Dendritic cell treated with granulocyte-macrophage colony-stimulating factor and Interleukin-4, amounts not matched to agents 40 ng/mL and 50 ng/mL, for 4 days (primary cell): Measurements from ENCODE around the gene CEPT1.

ENCODE experiments used
- H3K27ac Mint-ChIP-seq: one replicate; pipeline ENCODE4 v1.8.0; 2022; ENCODE audit warnings: mild to moderate bottlenecking, mixed read lengths
- H3K27me3 Mint-ChIP-seq: one replicate; pipeline ENCODE4 v1.8.0; 2022; ENCODE audit warnings: mild to moderate bottlenecking, mixed read lengths
- H3K36me3 Mint-ChIP-seq: one replicate; pipeline ENCODE4 v1.8.0; 2022; ENCODE audit warnings: low read depth, mixed read lengths
- H3K4me1 Mint-ChIP-seq: one replicate; pipeline ENCODE4 v1.8.0; 2022; ENCODE audit warnings: low read depth, mixed read lengths
- H3K4me3 Mint-ChIP-seq: one replicate; pipeline ENCODE4 v1.8.0; 2022; ENCODE audit warnings: mild to moderate bottlenecking, moderate library complexity, mixed read lengths
- H3K9me3 Mint-ChIP-seq: one replicate; pipeline ENCODE4 v1.8.0; 2022; ENCODE audit warnings: mixed read lengths
- intact Hi-C: fragments of 100-400 bp; cut with micrococcal nuclease; formaldehyde crosslinking; loops from one replicate; pipeline ENCODE4 v1.15.0; 2022

CEPT1 gene

DNA sequence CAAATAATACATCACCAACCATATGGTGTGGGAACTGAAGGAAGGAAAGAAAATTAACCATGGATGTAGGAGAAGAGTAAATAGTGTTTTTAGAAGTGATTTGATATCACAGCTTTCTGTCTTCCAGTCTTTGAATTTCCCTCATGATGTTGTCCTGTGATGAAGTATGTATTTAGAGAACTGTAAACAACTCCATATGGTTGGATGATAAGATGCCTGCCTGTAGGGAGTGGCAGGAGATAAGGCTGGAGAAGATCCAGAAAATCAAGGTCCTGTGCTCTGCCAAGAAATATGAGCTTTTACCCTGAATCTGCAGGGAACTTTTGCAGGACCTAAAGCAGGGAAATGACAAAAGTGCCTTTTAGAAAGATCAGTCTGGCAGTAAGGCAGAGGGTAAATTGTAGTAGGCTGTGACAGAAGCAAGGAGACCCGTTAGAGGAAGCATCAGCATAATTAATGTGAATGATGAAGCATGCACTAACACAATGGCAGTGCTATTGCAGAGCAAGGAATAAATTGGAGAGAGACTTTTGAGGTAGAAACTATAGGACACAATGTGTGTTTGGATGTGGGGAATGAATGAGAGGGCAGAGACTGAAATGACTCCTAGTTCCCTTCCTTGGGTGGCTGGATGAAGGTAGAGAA, 21.9 kb downstream of the CEPT1 start:
- Mint-ChIP-seq H3K4me3 (no peak overlapping the region), H3K27me3 (no peaks in the 10 kb centered on the region), H3K36me3 (peaks cover 85% of the 10 kb centered on the region), H3K4me1 (peaks cover 12% of the 10 kb centered on the region), H3K9me3 (no peaks in the 10 kb centered on the region), H3K27ac (peak overlapping the region; percentile 2)
- intact Hi-C loops, result no loop called here

DNA sequence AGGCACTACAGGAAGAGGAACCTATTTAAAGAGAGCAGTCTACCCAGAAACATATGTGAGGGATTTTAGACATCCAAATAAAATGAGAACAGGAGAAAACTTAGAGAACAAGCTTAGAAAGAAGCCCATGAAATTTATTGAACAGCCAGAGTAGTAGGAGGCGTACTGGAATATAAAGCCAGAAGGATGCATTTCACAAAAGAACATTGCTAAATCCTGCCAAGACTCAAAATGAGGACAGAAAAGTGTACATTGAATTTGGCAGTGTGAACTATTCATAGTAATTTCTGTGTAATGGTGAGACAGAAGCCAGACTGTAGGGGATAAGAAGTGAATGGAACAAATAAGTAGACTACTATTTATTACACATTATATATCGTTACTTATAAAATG, 22.5 kb downstream of the CEPT1 start:
- intact Hi-C loops, result no loop called here
- Mint-ChIP-seq H3K27ac (peak overlapping the region; percentile 2), H3K36me3 (peaks cover 86% of the 10 kb centered on the region), H3K27me3 (no peaks in the 10 kb centered on the region), H3K9me3 (no peaks in the 10 kb centered on the region), H3K4me1 (peaks cover 12% of the 10 kb centered on the region), H3K4me3 (no peak overlapping the region)

DNA sequence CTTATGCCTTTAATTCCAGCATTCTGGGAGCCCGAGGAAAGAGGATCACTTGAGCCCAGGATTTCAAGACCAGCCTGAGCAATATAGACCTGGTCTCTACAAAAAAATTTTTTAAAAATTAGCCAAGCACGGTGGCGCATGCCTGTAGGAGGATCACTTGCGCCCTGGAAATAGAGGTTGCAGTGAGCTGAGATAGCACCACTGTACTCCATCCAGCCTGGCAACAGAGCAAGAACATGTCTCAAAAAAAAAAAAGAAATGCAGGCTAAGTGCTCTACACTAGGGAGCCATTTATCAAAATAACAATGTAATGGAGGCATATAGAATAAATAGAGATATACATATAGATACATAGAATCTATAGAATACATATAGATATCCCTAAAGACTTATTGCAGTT, 23.3 kb downstream of the CEPT1 start:
- H3K4me1 Mint-ChIP-seq, result peaks cover 12% of the 10 kb centered on the region
- H3K9me3 Mint-ChIP-seq, result no peaks in the 10 kb centered on the region
- H3K36me3 Mint-ChIP-seq, result peaks cover 88% of the 10 kb centered on the region
- no peak overlapping the region for H3K27ac Mint-ChIP-seq
- no peaks in the 10 kb centered on the region for H3K27me3 Mint-ChIP-seq
- no peak overlapping the region for H3K4me3 Mint-ChIP-seq
- intact Hi-C loops, result no loop called here

DNA sequence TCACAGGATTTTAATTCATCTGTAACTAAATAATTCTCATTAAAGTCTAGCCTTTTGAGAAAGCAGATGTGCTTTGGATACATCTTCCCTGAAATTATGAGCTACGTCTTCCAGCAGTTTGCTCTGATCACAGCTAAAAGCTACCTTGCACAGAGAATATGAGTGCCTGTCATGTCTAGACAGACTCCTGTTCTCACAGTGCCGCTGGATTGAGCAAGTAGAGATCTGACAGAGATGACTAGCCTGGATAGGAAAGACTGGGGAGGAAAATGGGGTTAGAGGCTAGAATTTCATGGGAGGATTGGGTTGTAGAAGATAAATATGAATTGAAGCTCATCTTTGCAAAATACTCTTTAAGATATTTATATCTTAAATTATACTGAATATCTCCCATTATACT, 24.1 kb downstream of the CEPT1 start:
- Mint-ChIP-seq H3K27ac (no peak overlapping the region), H3K4me1 (peaks cover 12% of the 10 kb centered on the region), H3K27me3 (no peaks in the 10 kb centered on the region), H3K36me3 (peaks cover 88% of the 10 kb centered on the region), H3K9me3 (no peaks in the 10 kb centered on the region), H3K4me3 (no peak overlapping the region)
- intact Hi-C loops, result no loop called here

DNA sequence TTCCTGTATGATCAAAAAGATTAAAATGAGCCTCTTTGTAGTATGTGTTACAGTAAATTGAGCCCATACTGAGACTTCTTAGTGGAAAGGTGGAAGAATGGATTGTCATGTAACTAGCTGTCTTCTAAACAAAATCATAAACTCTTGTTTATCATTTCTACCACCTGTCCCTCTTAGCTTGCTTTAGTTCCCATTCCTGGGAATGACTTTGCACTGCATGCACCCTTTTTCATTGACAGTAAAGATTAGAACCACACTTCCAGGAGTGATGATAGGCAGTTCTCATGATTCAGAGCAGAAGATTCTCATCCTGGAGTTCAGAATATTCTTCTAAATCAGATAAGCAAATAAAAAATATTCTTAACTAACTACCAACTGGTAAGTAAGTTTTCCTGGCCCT, 32.4 kb downstream of the CEPT1 start:
- Mint-ChIP-seq H3K9me3 (no peaks in the 10 kb centered on the region), H3K4me1 (no peaks in the 10 kb centered on the region), H3K36me3 (peaks cover 84% of the 10 kb centered on the region), H3K4me3 (no peak overlapping the region), H3K27ac (no peak overlapping the region), H3K27me3 (no peaks in the 10 kb centered on the region)
- intact Hi-C loops, result loop anchor here (10.0 kb wide), 1 partner anchor 48 kb away; no protein-coding TSS in a partner anchor

- Mint-ChIP-seq H3K27me3 (no peaks in the 10 kb centered on the region), H3K36me3 (peaks cover 83% of the 10 kb centered on the region), H3K27ac (no peak overlapping the region), H3K4me1 (no peaks in the 10 kb centered on the region), H3K4me3 (no peak overlapping the region), H3K9me3 (no peaks in the 10 kb centered on the region)
- intact Hi-C loops, result loop anchor here (10.0 kb wide), 1 partner anchor 49 kb away; no protein-coding TSS in a partner anchor
Measured at GRCh38 chr1:111174070-111174469, 34.0 kb downstream of the CEPT1 start.

DNA sequence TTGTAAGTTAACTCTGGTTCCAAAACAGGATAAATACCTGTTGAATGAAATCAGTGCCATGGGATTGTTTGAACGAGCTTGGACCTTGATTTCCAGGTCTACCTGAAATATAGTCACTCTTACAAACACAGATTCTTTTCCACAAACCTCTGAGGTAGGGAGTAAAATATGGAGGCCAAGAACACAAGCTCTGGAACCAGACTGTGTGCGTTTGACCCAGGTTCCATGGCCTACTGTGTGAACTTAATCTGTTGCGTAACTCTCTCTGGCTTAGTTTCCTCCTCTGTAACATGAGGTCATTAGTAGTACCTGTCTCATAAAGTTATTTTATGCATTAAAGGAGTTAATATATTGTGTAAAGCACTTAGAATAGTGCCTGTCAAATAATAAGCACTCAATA, 35.3 kb downstream of the CEPT1 start:
- H3K36me3 Mint-ChIP-seq, result peaks cover 87% of the 10 kb centered on the region
- H3K9me3 Mint-ChIP-seq, result no peaks in the 10 kb centered on the region
- no peaks in the 10 kb centered on the region for H3K27me3 Mint-ChIP-seq
- no peaks in the 10 kb centered on the region for H3K4me1 Mint-ChIP-seq
- intact Hi-C loops, result loop anchor here (10.0 kb wide), 1 partner anchor 51 kb away; no protein-coding TSS in a partner anchor
- no peak overlapping the region for H3K4me3 Mint-ChIP-seq
- no peak overlapping the region for H3K27ac Mint-ChIP-seq

DNA sequence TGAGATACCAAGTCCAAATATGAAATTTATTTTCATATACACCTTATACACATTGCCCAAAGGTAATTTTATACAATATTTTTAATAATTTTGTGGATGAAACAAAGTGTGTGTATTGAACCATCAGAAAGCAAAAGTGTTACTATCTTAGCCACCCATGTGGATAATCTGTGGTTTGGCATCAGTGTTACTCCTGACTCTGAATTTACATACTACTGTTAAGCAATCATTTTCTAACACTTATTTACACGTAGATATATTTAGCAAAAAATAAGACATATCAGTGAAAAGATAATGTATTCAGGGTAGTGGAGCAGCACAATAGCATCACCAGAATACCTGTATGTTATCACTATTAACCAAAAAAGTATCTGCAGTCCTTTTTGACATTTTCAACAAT, 36.7 kb downstream of the CEPT1 start:
- intact Hi-C loops, result loop anchor here (10.0 kb wide), 1 partner anchor 52 kb away; no protein-coding TSS in a partner anchor
- H3K36me3 Mint-ChIP-seq, result peaks cover 93% of the 10 kb centered on the region
- no peaks in the 10 kb centered on the region for H3K27me3 Mint-ChIP-seq
- H3K4me1 Mint-ChIP-seq, result no peaks in the 10 kb centered on the region
- no peaks in the 10 kb centered on the region for H3K9me3 Mint-ChIP-seq
- no peak overlapping the region for H3K27ac Mint-ChIP-seq
- no peak overlapping the region for H3K4me3 Mint-ChIP-seq

- intact Hi-C loops, result loop anchor here (10.0 kb wide), 1 partner anchor 55 kb away; no protein-coding TSS in a partner anchor
- no peaks in the 10 kb centered on the region for H3K27me3 Mint-ChIP-seq
- H3K4me1 Mint-ChIP-seq, result peaks cover 19% of the 10 kb centered on the region
- peaks cover 91% of the 10 kb centered on the region for H3K36me3 Mint-ChIP-seq
- H3K27ac Mint-ChIP-seq, result no peak overlapping the region
- no peak overlapping the region for H3K4me3 Mint-ChIP-seq
- H3K9me3 Mint-ChIP-seq, result no peaks in the 10 kb centered on the region
Measured at GRCh38 chr1:111179968-111180533, 40.0 kb downstream of the CEPT1 start.

- intact Hi-C loops, result no loop called here
- H3K4me1 Mint-ChIP-seq, result peaks cover 19% of the 10 kb centered on the region
- peaks cover 95% of the 10 kb centered on the region for H3K36me3 Mint-ChIP-seq
- no peak overlapping the region for H3K27ac Mint-ChIP-seq
- no peaks in the 10 kb centered on the region for H3K9me3 Mint-ChIP-seq
- no peak overlapping the region for H3K4me3 Mint-ChIP-seq
- H3K27me3 Mint-ChIP-seq, result no peaks in the 10 kb centered on the region
Measured at GRCh38 chr1:111182052-111182451, 42.0 kb downstream of the CEPT1 start.

GRCh38 chr1:111183308-111184069, 43.5 kb downstream of the CEPT1 start:
- H3K36me3 Mint-ChIP-seq, result peaks cover 97% of the 10 kb centered on the region
- H3K4me3 Mint-ChIP-seq, result no peak overlapping the region
- no peaks in the 10 kb centered on the region for H3K27me3 Mint-ChIP-seq
- H3K4me1 Mint-ChIP-seq, result peaks cover 20% of the 10 kb centered on the region
- intact Hi-C loops, result no loop called here
- H3K9me3 Mint-ChIP-seq, result no peaks in the 10 kb centered on the region
- H3K27ac Mint-ChIP-seq, result no peak overlapping the region

GRCh38 chr1:111184663-111185062, 44.6 kb downstream of the CEPT1 start:
- no peak overlapping the region for H3K4me3 Mint-ChIP-seq
- no peaks in the 10 kb centered on the region for H3K27me3 Mint-ChIP-seq
- H3K36me3 Mint-ChIP-seq, result peaks cover 98% of the 10 kb centered on the region
- H3K27ac Mint-ChIP-seq, result no peak overlapping the region
- H3K4me1 Mint-ChIP-seq, result peaks cover 29% of the 10 kb centered on the region
- no peaks in the 10 kb centered on the region for H3K9me3 Mint-ChIP-seq
- intact Hi-C loops, result no loop called here

DNA sequence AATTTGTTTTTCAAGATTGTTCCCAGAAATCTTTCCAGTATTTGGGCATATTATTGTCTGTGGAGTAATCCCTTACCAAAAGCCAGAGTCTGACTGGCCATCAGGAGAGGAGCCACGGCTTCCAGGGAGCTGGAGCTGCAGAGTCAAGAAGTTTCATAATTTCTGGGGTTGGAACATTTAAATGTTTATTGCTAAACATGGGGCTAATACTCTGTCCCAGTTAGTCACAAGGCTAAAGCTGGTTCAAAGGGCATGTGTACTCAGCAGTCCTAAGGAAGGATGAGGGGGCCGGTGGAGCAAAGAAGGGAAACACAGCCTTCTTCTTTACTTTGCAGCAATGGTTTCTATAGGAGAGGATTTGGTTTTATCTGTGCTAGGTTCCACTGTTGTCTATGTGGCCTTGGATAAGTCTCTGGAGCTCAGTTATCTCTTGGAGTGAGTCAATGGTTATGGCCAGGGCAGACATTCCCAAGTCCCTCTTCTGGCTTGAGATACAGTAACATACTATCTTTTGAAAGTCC, 51.0 kb downstream of the CEPT1 start:
- no peaks in the 10 kb centered on the region for H3K9me3 Mint-ChIP-seq
- peaks cover 85% of the 10 kb centered on the region for H3K36me3 Mint-ChIP-seq
- no peak overlapping the region for H3K4me3 Mint-ChIP-seq
- H3K4me1 Mint-ChIP-seq, result peaks cover 70% of the 10 kb centered on the region
- H3K27me3 Mint-ChIP-seq, result no peaks in the 10 kb centered on the region
- peak overlapping the region; percentile 72 for H3K27ac Mint-ChIP-seq
- intact Hi-C loops, result no loop called here

DNA sequence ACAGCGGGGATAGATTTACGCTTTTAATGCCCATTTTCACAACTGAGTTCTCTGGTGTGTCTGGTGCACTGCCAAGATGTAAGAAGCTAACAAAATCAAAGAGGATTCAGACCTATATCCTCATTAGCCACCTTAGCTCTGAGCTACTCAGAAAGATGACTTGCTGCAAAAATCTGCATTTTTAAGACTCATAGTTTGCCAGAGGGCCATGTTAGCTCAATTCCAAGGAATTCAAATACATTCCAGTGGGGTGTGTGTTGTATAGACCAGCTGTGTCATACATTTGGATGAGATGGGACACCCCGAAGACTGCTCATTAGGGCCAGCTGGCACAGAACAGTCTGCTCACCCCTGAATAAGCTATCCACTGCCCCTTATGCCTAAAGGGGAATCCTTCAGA, 51.5 kb downstream of the CEPT1 start:
- H3K36me3 Mint-ChIP-seq, result peaks cover 85% of the 10 kb centered on the region
- no peaks in the 10 kb centered on the region for H3K9me3 Mint-ChIP-seq
- peaks cover 75% of the 10 kb centered on the region for H3K4me1 Mint-ChIP-seq
- intact Hi-C loops, result no loop called here
- H3K27me3 Mint-ChIP-seq, result no peaks in the 10 kb centered on the region
- no peak overlapping the region for H3K4me3 Mint-ChIP-seq
- peak overlapping the region; percentile 81 for H3K27ac Mint-ChIP-seq
